ENCODE measurements around the gene MRPL3. TPM values are rescaled to one million over a fixed set of nuclear protein-coding genes. Genes with fewer than 3 reads are reported as not detected.

Gene MRPL3
- total RNA-seq, 1 experiment from 2014 or later: 162 TPM

GRCh38 chr3:131518680-131519079, 15.9 kb upstream of the MRPL3 start (continued):
- TF ChIP-seq OVOL2 (CRISPR knock-in tag; IDR thresholded peaks at IDR 0.05; ENCODE audit: borderline replicate concordance): no peak
- no peak for TF ChIP-seq ZNF138 (CRISPR knock-in tag; conservative IDR thresholded peaks at IDR 0.05)
- TF ChIP-seq ATF3 (CRISPR knock-in tag; conservative IDR thresholded peaks at IDR 0.05): no peak

GRCh38 chr3:131505421-131505820, 2.6 kb upstream of the MRPL3 start:
- Mint-ChIP-seq H3K27ac (no peak overlapping the region), H3K4me3 (no peak overlapping the region), H3K36me3 (peaks cover 7% of the 10 kb centered on the region), H3K9me3 (peaks cover 4% of the 10 kb centered on the region), H3K4me1 (peaks cover 10% of the 10 kb centered on the region), H3K27me3 (ENCODE audit: low read depth) (peaks cover 35% of the 10 kb centered on the region)
- CTCF ChIA-PET: no interaction called here
- ATAC-seq (no peak), DNase-seq (ENCODE audit: low spot score) (no peak)
- TF ChIP-seq ZNF281 (CRISPR knock-in tag; IDR thresholded peaks at IDR 0.05): no peak
- no peak for TF ChIP-seq ZNF512 (CRISPR knock-in tag; IDR thresholded peaks at IDR 0.05; ENCODE audit: borderline replicate concordance)
- no peak for TF ChIP-seq FOXP1 (CRISPR knock-in tag; IDR thresholded peaks at IDR 0.05; ENCODE audit: borderline replicate concordance)
- POLR2A ChIA-PET: no interaction called here

- DNase-seq (ENCODE audit: low spot score) (no peak), ATAC-seq (no peak)
- no peak for TF ChIP-seq TCF7 (CRISPR knock-in tag; IDR thresholded peaks at IDR 0.05; ENCODE audit: low read depth)
- TF ChIP-seq KAT7 (CRISPR knock-in tag; IDR thresholded peaks at IDR 0.05; ENCODE audit: borderline replicate concordance): no peak
- TF ChIP-seq, protein P1, sequence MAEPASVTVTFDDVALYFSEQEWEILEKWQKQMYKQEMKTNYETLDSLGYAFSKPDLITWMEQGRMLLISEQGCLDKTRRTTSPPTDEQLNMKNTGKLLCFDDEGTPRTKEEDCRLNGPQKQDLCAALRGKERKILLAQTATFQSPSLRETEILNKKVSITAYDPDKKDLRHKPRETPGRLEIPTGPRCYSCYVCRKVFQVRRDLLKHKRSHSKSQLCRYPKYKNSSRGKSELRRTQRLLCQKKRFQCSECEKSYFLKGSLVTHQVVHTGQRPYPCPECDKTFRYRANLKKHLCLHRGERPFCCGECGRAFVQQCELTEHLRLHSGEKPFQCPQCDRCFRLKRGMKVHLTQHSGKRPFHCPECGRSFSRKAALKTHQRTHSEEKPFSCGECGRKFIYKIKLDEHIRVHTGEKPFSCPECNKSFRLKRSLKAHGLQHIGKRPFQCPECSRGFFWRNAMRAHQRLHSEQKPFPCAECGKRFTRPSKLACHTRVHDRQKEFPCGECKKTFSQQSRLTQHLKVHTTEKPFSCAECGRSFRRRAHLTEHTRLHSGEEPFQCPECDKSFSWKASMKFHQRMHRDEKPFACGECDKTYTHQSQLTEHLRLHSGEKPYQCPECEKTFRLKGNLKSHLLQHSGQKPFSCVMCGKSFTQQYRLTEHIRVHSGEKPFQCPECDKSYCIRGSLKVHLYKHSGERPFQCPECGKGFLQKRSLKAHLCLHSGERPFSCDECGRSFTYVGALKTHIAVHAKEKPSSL (CRISPR knock-in tag; conservative IDR thresholded peaks at IDR 0.05): no peak
- TF ChIP-seq GTF2I (CRISPR knock-in tag; conservative IDR thresholded peaks at IDR 0.05): no peak
- TF ChIP-seq NFATC4 (CRISPR knock-in tag; IDR thresholded peaks at IDR 0.05): no peak
- no peak for TF ChIP-seq USF1 (CRISPR knock-in tag; IDR thresholded peaks at IDR 0.05)
- no peak for TF ChIP-seq E2F1 (CRISPR knock-in tag; IDR thresholded peaks at IDR 0.05)
- Mint-ChIP-seq H3K36me3 (peaks cover 24% of the 10 kb centered on the region), H3K9me3 (peaks cover 3% of the 10 kb centered on the region), H3K27me3 (ENCODE audit: low read depth) (peaks cover 34% of the 10 kb centered on the region), H3K27ac (no peak overlapping the region), H3K4me3 (peak overlapping the region; percentile 99), H3K4me1 (peaks cover 10% of the 10 kb centered on the region)
- CTCF ChIA-PET: no interaction called here
- POLR2A ChIA-PET: no interaction called here
Observed at GRCh38 chr3:131503320-131503635, 507 bp upstream of the MRPL3 start.

Data from WTC11 (cell line).